RWPE2 (cell line): ENCODE measurements around the gene COL11A2.

Experiments
- ATAC-seq: fragments of 200-7000 bp; cut with Tn5 transposase; 3 replicates; pipeline ENCODE4 v1.9.1; 2021; ENCODE audit warnings: low read depth
- DNase-seq: peaks from one replicate; pipeline ENCODE4 v3.0.0-alpha.2; 2020; ENCODE audit warnings: low spot score
- H3K27ac ChIP-seq: fragments of 450-650 bp; 2 replicates; pipeline ENCODE4 v1.5.1; 2017; ENCODE audit warnings: mild to moderate bottlenecking; ENCODE audit not compliant: poor library complexity, severe bottlenecking
- H3K27me3 ChIP-seq: fragments of 250-450 bp; sonication (Bioruptor Pico); 2 replicates; pipeline ENCODE4 v1.5.1; 2021; ENCODE audit warnings: mild to moderate bottlenecking, moderate library complexity; ENCODE audit not compliant: insufficient read depth, poor library complexity, severe bottlenecking
- H3K36me3 ChIP-seq: fragments of 250-450 bp; sonication (Bioruptor Pico); 2 replicates; pipeline ENCODE4 v1.5.1; 2020; ENCODE audit warnings: low read depth, mild to moderate bottlenecking, moderate library complexity
- H3K4me1 ChIP-seq: fragments of 250-450 bp; sonication (Bioruptor Pico); 2 replicates; pipeline ENCODE4 v1.5.1; 2021; ENCODE audit warnings: mild to moderate bottlenecking, moderate library complexity; ENCODE audit not compliant: insufficient read depth, poor library complexity, severe bottlenecking
- H3K4me3 ChIP-seq: fragments of 250-450 bp; sonication (Bioruptor Pico); 2 replicates; pipeline ENCODE4 v1.5.1; 2021; ENCODE audit warnings: mild to moderate bottlenecking, moderate library complexity; ENCODE audit not compliant: severe bottlenecking
- H3K9me3 ChIP-seq: fragments of 250-450 bp; sonication (Bioruptor Pico); 2 replicates; pipeline ENCODE4 v1.5.1; 2021; ENCODE audit warnings: mild to moderate bottlenecking, moderate library complexity; ENCODE audit not compliant: severe bottlenecking
- TF ChIP-seq, protein P1 (sequence below): fragments of 450-650 bp; IDR thresholded peaks from one replicate; pipeline ENCODE4 v1.5.1; 2017; ENCODE audit warnings: mild to moderate bottlenecking, moderate library complexity; ENCODE audit not compliant: poor library complexity, severe bottlenecking

Gene COL11A2

DNA sequence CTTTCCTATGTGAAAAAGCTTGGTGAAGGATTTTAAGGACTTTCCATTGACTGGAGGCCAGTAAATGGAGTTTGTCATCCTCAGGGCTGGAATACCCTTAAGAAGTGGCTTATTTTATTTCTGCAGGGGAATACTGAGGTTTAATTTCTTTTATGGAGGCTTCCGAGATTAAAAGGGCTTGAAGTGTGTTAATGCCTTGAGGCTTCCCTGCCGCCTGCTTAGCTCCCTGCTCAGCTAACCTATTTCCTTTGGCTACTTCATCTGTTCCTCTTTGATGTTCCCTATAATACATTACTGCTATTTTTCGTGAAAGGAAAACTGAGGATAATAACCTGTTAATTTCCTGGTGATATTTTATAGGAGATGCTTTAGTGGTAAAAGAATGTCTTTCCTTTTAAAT is 72.3 kb downstream of the COL11A2 start:
- Histone ChIP-seq H3K4me1 (no peaks in the 10 kb centered on the region), H3K27me3 (peaks cover 29% of the 10 kb centered on the region), H3K36me3 (no peaks in the 10 kb centered on the region), H3K27ac (no peak overlapping the region), H3K9me3 (no peaks in the 10 kb centered on the region), H3K4me3 (no peak overlapping the region)
- DNase-seq, result no peak
- ATAC-seq, result no peak
- TF ChIP-seq, protein P1, sequence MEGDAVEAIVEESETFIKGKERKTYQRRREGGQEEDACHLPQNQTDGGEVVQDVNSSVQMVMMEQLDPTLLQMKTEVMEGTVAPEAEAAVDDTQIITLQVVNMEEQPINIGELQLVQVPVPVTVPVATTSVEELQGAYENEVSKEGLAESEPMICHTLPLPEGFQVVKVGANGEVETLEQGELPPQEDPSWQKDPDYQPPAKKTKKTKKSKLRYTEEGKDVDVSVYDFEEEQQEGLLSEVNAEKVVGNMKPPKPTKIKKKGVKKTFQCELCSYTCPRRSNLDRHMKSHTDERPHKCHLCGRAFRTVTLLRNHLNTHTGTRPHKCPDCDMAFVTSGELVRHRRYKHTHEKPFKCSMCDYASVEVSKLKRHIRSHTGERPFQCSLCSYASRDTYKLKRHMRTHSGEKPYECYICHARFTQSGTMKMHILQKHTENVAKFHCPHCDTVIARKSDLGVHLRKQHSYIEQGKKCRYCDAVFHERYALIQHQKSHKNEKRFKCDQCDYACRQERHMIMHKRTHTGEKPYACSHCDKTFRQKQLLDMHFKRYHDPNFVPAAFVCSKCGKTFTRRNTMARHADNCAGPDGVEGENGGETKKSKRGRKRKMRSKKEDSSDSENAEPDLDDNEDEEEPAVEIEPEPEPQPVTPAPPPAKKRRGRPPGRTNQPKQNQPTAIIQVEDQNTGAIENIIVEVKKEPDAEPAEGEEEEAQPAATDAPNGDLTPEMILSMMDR, result no peak

GRCh38 chr6:33118525-33119123 is 73.6 kb downstream of the COL11A2 start:
- no peaks in the 10 kb centered on the region for H3K9me3 ChIP-seq
- no peak overlapping the region for H3K27ac ChIP-seq
- no peak overlapping the region for H3K4me3 ChIP-seq
- TF ChIP-seq, protein P1, result peak; percentile 88
- no peaks in the 10 kb centered on the region for H3K36me3 ChIP-seq
- DNase-seq, result no peak
- ATAC-seq, result no peak
- no peaks in the 10 kb centered on the region for H3K4me1 ChIP-seq
- H3K27me3 ChIP-seq, result peaks cover 35% of the 10 kb centered on the region

DNA sequence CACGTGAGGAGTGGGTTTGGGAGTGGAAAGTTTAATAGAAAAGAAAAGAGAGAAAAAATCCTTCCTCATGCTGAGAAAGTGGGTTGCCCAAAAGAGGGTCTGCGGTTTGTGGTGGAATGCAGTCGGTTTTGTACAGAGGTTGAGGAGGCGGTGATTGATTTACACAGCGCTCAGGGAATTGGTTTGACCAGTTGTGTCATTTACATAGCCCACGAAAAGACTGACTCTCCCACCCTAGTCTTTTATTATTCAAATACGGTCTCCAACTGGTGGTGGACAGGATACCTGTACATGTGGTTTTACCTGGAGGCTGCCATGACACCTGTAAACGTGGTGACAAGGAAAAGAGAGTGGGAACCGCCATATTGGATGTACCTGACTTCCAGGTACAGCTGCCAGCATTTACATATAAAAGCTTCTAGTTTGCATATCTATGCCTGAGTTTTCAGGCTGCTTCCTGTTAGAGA is 74.4 kb downstream of the COL11A2 start:
- H3K36me3 ChIP-seq, result no peaks in the 10 kb centered on the region
- no peak overlapping the region for H3K27ac ChIP-seq
- no peak for DNase-seq
- no peak for ATAC-seq
- no peak overlapping the region for H3K4me3 ChIP-seq
- TF ChIP-seq, protein P1, result no peak
- no peaks in the 10 kb centered on the region for H3K4me1 ChIP-seq
- H3K9me3 ChIP-seq, result no peaks in the 10 kb centered on the region
- H3K27me3 ChIP-seq, result peaks cover 35% of the 10 kb centered on the region

DNA sequence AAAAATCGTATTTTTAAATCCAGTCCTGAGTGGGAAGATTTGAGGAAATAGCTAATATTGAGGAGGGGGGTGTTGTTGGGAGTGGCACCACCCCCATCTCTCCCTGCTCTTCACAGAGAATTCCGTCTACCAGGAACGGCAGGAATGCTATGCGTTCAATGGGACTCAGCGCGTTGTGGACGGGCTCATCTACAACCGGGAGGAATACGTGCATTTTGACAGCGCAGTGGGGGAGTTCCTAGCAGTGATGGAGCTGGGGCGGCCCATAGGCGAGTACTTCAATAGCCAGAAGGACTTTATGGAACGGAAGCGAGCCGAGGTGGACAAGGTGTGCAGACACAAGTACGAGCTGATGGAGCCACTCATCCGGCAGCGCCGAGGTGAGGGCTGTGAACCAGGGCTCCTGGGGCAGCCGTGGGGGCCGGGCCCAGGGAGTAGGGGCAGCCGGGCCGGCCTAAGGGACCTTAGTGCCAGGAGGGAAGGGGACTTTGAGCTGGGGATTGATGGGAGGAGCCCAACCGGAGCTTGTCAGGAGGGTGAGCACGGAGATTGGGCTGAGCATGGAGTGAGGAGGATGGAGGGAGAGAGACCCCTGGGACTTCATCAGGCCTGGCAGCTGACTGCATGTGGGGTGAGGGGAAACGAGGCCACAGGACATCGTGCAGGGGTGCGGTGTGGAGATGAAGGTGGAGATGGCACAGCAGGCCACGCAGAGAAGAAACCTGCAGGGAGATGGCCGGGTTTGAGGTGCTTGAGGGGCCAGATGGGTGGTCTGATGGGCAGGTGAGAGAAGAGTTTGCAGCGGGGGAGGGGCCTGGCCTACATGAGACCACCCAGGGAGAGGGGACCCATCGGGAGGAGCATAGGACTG is 75.2 kb downstream of the COL11A2 start:
- no peak overlapping the region for H3K4me3 ChIP-seq
- TF ChIP-seq, protein P1, result no peak
- no peak for ATAC-seq

More for the DNA sequence above, 75.2 kb downstream of the COL11A2 start:
- Histone ChIP-seq H3K27me3 (peaks cover 35% of the 10 kb centered on the region), H3K36me3 (no peaks in the 10 kb centered on the region), H3K9me3 (no peaks in the 10 kb centered on the region), H3K27ac (no peak overlapping the region), H3K4me1 (no peaks in the 10 kb centered on the region)
- no peak for DNase-seq
